Measurements from ENCODE around the gene FGF19. TPM values are rescaled to one million over a fixed set of nuclear protein-coding genes. Genes with fewer than 3 reads are reported as not detected.

Gene FGF19
- total RNA-seq, 1 experiment from 2014 or later = 7.4 TPM

- WGBS (ENCODE audit: extremely low coverage, insufficient read length, low lambda C conversion rate) = no CpG with 5 or more reads among the region's 23 CpGs
- H3K4me1 ChIP-seq (ENCODE audit: insufficient read depth, low read length) = no peaks in the 10 kb centered on the region
- H3K27me3 Mint-ChIP-seq (ENCODE audit: low read depth) = no peaks in the 10 kb centered on the region
Measured at GRCh38 chr11:69653406-69653960, 50.3 kb downstream of the FGF19 start.

More at GRCh38 chr11:69653406-69653960, 50.3 kb downstream of the FGF19 start:
- H3K27ac Mint-ChIP-seq = no peak overlapping the region
- Histone ChIP-seq H3K14ac (ENCODE audit: insufficient read depth, low read length) (no peak overlapping the region), H3T11ph (ENCODE audit: low read length) (no peak overlapping the region), H3K23me2 (ENCODE audit: insufficient read length, low read depth, low read length, poor library complexity, severe bottlenecking) (no peaks in the 10 kb centered on the region), H4K91ac (ENCODE audit: insufficient read length, low read depth, low read length) (no peak overlapping the region), H2BK12ac (ENCODE audit: insufficient read length, low read depth, low read length) (no peak overlapping the region), H3K4ac (ENCODE audit: low read depth, low read length) (no peak overlapping the region), H2BK5ac (ENCODE audit: insufficient read length, low read length) (no peak overlapping the region), H2AFZ (ENCODE audit: low read length) (no peak overlapping the region), H2BK120ac (ENCODE audit: low read depth, low read length, poor library complexity, severe bottlenecking) (no peak overlapping the region), H3K9ac (ENCODE audit: extremely low read depth, insufficient read length, low read length) (no peak overlapping the region), H3K56ac (ENCODE audit: insufficient read length, low read depth, low read length) (no peak overlapping the region), H3K18ac (ENCODE audit: insufficient read length, low read depth, low read length) (no peak overlapping the region), H4K20me1 (ENCODE audit: control insufficient read depth, insufficient read depth, insufficient read length) (no peaks in the 10 kb centered on the region), H2BK15ac (ENCODE audit: low read depth, low read length) (no peak overlapping the region), H2AK5ac (ENCODE audit: insufficient read length, low read length) (no peak overlapping the region), H3K27ac (ENCODE audit: insufficient read length, low read depth, low read length) (no peak overlapping the region), H3K79me2 (ENCODE audit: insufficient read depth, low read length) (no peaks in the 10 kb centered on the region), H3K9me3 (ENCODE audit: control insufficient read depth, low read depth, low read length) (no peaks in the 10 kb centered on the region), H3K27me3 (ENCODE audit: insufficient read depth, low read length) (no peaks in the 10 kb centered on the region), H3K4me2 (ENCODE audit: insufficient read depth, insufficient read length, low read length) (no peak overlapping the region), H3K23ac (ENCODE audit: insufficient read length, low read depth, low read length) (no peak overlapping the region), H2BK20ac (ENCODE audit: low read depth, low read length, poor library complexity, severe bottlenecking) (no peak overlapping the region), H4K5ac (ENCODE audit: insufficient read length, low read depth, low read length) (no peak overlapping the region), H4K8ac (replicated peaks; ENCODE audit: insufficient read length, low read depth, low read length) (no peak overlapping the region), H3K79me1 (ENCODE audit: insufficient read depth, low read depth, low read length, poor library complexity, severe bottlenecking) (no peaks in the 10 kb centered on the region)
- TF ChIP-seq CTCF (conservative IDR thresholded peaks at IDR 0.05) = no peak
- peaks cover 24 to 25% of the 10 kb centered on the region in 2 experiments for H3K4me1 Mint-ChIP-seq
- H3K4me3 Mint-ChIP-seq = no peak overlapping the region
- H3K36me3 Mint-ChIP-seq (ENCODE audit: insufficient read depth in 1 of 3, low read depth in 3 of 3) = peaks cover 5 to 56% (median 51%) of the 10 kb centered on the region in 3 experiments; a peak in 6 of 7 replicates
- no peak for DNase-seq
- H3K9me3 Mint-ChIP-seq = no peaks in the 10 kb centered on the region
